Prostate gland (tissue), 2 donors: ENCODE data around the gene CHST15. TPM values are rescaled to one million over a fixed set of nuclear protein-coding genes. Genes with fewer than 3 reads are reported as not detected.

ENCODE experiments used
- DNase-seq: peaks from one replicate; pipeline ENCODE4 v3.0.0-alpha.2; 2019; ENCODE audit warnings: low spot score
- H3K27ac ChIP-seq, 2 donors: fragments of 200-600 bp; sonication (generic); 2 replicates each; pipeline ENCODE4 v1.5.1; 2017 to 2019
- H3K27me3 ChIP-seq: fragments of 200-600 bp; sonication (generic); replicated peaks from 2 replicates; pipeline ENCODE4 v1.5.1; 2019; ENCODE audit not compliant: insufficient read depth
- H3K36me3 ChIP-seq, 2 donors: fragments of 200-600 bp; sonication (generic); 1 replicate in 1 of 2; 2 replicates in 1 of 2; pipeline versions ENCODE4 v1.5.1 to v1.8.1; 2017 to 2019
- H3K4me1 ChIP-seq: fragments of 200-600 bp; sonication (generic); replicated peaks from 2 replicates; pipeline ENCODE4 v1.5.1; 2019
- H3K4me3 ChIP-seq, 2 donors: fragments of 200-600 bp; sonication (generic); 2 replicates each; pipeline ENCODE4 v1.5.1; 2017 to 2019
- H3K9me3 ChIP-seq: fragments of 200-600 bp; sonication (generic); 2 replicates; pipeline ENCODE4 v1.5.1; 2017
- POLR2A ChIP-seq: fragments of 450-650 bp; IDR thresholded peaks from one replicate; pipeline ENCODE4 v1.6.1; 2016; ENCODE audit warnings: antibody characterized with exemption, mild to moderate bottlenecking
- POLR2AphosphoS5 ChIP-seq: sonication (generic); formaldehyde crosslinking; IDR thresholded peaks from one replicate; pipeline ENCODE4 v1.6.1; 2017; ENCODE audit warnings: antibody characterized with exemption
- WGBS: methylation state at CpG from one replicate; pipeline ENCODE4 v1.1.5; 2018; 5-methylcytosine and 5-hydroxymethylcytosine counted together
- intact Hi-C: fragments of 100-400 bp; cut with DNase I; formaldehyde crosslinking; loops from one replicate; pipeline ENCODE4 v1.14.2; 2022
- total RNA-seq, 2 donors: library from RNA; depleted of rRNA; stranded (reverse); fragments of >200 nt; gene quantifications; one replicate each; pipeline ENCODE4 v1.1.0, GENCODE V29; 2016
- TF ChIP-seq, protein P1 (sequence below), 4 experiments: fragments of 200-600 bp in 2 of 4; fragments of 450-650 bp in 2 of 4; sonication (generic) in 2 of 4; IDR thresholded peaks; 1 replicate in 3 of 4; 2 replicates in 1 of 4; pipeline ENCODE4 v1.5.1; 2016 to 2019; ENCODE audit warnings: antibody characterized with exemption in 4 of 4, mild to moderate bottlenecking in 2 of 4, moderate library complexity in 2 of 4

CHST15 gene
- total RNA-seq, 2 donors from 2014 or later: 13.9 to 26.0 TPM

DNA sequence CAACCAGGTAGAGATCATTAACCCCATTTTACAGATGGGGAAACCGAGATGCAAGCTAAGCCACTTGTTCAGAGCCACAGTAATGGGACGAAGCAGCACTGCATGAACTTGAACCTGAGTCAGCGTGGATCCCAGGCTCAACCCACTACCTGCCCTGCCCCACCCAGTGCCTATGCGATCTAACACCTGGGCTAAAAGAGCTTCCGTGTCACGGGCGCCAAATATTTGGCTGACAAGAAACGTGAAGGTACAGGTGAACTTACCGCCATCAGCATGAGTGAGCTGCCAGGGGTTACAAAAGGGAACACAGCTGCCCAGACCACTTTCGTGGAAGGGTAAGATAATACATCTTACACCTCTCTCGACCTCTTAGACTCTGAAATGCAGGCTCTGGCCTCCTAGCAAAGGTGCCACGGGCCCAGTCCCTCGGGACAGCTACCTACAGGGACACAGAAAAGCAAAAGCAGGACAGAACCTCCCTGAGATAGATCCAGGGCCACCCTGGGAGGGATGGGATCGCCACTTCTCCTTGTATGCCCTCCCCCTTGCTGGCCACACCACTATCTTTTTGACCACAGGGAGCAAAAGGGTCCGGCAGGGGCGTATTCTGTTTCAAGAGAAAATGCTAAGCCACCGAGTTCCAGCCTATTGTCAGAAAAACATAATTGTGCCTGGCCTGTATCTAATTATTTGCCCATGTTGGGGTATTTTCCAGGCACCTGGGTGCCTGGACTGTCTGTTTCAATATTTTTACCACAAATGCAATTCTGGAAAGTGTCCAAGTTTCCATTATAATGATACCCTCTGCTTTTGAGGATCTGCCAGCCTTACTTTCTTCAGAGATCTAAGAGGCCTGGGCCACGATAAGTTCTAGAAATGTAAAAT lies 6.4 kb downstream of the CHST15 start:
- H3K9me3 ChIP-seq: no peaks in the 10 kb centered on the region
- no peaks in the 10 kb centered on the region for H3K4me1 ChIP-seq
- no peak overlapping the region for H3K4me3 ChIP-seq
- no peaks in the 10 kb centered on the region for H3K27me3 ChIP-seq
- no peaks in the 10 kb centered on the region for H3K36me3 ChIP-seq
- DNase-seq: no peak
- 83% methylated on average over 18 of the region's 18 CpGs for WGBS
- H3K27ac ChIP-seq: no peak overlapping the region
- intact Hi-C loops: no loop called here
- TF ChIP-seq, protein P1, sequence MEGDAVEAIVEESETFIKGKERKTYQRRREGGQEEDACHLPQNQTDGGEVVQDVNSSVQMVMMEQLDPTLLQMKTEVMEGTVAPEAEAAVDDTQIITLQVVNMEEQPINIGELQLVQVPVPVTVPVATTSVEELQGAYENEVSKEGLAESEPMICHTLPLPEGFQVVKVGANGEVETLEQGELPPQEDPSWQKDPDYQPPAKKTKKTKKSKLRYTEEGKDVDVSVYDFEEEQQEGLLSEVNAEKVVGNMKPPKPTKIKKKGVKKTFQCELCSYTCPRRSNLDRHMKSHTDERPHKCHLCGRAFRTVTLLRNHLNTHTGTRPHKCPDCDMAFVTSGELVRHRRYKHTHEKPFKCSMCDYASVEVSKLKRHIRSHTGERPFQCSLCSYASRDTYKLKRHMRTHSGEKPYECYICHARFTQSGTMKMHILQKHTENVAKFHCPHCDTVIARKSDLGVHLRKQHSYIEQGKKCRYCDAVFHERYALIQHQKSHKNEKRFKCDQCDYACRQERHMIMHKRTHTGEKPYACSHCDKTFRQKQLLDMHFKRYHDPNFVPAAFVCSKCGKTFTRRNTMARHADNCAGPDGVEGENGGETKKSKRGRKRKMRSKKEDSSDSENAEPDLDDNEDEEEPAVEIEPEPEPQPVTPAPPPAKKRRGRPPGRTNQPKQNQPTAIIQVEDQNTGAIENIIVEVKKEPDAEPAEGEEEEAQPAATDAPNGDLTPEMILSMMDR (IDR thresholded peaks at IDR 0.05): no peak
- TF ChIP-seq POLR2AphosphoS5: no peak
- no peak for TF ChIP-seq POLR2A

DNA sequence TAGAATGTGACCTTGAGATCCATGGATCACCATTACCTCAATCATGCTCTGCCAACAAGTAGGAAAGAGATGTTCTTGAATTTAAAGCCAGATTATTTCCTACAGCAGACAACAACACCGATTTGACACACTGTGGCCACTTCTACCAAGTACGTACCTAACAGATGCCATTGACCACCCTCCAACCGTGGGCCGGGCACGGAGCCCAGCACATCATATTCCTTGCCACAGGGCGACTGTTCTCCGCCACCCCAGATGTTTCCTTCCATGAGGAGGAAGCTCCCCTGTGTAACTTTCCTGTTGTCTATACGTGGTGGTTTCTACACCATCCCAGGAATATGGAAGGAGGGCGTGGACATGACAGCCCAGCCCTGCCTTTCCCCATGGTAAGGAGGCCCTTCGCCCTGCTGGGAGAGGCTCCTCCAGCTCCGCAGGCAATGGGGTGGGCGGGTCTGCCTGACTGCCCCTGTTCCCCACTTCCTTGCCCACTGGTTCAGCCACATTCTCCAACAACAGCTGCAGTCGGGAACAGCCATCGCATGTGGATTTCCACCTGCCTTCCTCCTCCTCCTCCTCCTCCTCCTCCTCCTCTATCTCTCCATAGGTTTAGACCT lies 7.2 kb downstream of the CHST15 start:
- 90% methylated on average over 14 of the region's 14 CpGs for WGBS
- no peak overlapping the region for H3K4me3 ChIP-seq

DNA sequence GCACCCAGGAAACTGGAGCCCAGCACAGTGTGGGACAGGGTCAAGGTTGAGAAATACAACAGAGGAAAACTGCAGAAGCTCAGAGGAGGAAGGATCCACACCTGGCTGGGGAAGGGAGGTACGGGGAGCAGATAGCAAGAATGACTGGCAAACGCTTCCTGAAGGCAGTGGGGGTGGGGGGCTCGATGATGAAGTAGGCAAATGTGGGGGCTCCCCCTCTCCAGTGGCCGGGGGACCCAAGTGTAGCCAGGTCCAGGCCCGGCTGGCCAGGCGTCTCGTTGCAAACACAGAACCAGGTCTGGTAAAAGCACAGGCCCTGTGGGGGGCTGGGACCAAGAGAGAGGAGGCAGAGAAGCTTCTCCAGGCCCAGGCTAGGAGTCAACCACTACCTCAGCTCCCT lies 7.7 kb downstream of the CHST15 start:
- Histone ChIP-seq H3K36me3 (no peaks in the 10 kb centered on the region), H3K27ac (no peak overlapping the region), H3K9me3 (no peaks in the 10 kb centered on the region), H3K4me3 (no peak overlapping the region), H3K4me1 (no peaks in the 10 kb centered on the region), H3K27me3 (no peaks in the 10 kb centered on the region)
- TF ChIP-seq POLR2A (no peak), POLR2AphosphoS5 (no peak)
- TF ChIP-seq, protein P1 (IDR thresholded peaks at IDR 0.05): no peak
- DNase-seq: no peak
- intact Hi-C loops: no loop called here
- WGBS: 85% methylated on average over 7 of the region's 7 CpGs

More for the DNA sequence above, 7.2 kb downstream of the CHST15 start:
- TF ChIP-seq POLR2A (no peak), POLR2AphosphoS5 (no peak)
- TF ChIP-seq, protein P1 (IDR thresholded peaks at IDR 0.05): no peak
- Histone ChIP-seq H3K9me3 (no peaks in the 10 kb centered on the region), H3K4me1 (no peaks in the 10 kb centered on the region), H3K36me3 (no peaks in the 10 kb centered on the region), H3K27ac (no peak overlapping the region), H3K27me3 (no peaks in the 10 kb centered on the region)
- DNase-seq: no peak
- intact Hi-C loops: no loop called here

DNA sequence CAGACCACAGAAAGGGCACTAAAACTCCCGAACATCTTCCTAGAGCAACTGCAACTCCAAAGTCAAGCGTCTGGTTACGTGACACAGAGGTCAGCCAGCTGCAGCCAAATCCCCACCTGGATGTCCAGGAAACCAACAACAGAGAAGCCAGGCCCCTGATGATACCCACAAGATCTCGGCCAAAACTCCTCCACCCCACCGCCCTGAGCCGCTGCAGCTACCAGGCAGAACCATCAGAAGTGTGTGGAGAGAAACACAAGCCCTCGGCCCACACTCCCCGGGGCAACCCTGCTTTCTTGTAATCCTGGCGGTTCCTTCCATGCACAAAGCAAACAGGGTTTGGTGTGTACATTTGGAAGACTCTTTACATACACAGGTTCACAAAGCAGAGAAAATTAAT lies 8.7 kb downstream of the CHST15 start:
- Histone ChIP-seq H3K4me1 (no peaks in the 10 kb centered on the region), H3K4me3 (no peak overlapping the region), H3K27me3 (no peaks in the 10 kb centered on the region), H3K36me3 (no peaks in the 10 kb centered on the region), H3K27ac (no peak overlapping the region), H3K9me3 (no peaks in the 10 kb centered on the region)
- no peak for DNase-seq
- intact Hi-C loops: no loop called here
- WGBS: 55% methylated on average over 9 of the region's 9 CpGs
- TF ChIP-seq POLR2AphosphoS5 (no peak), POLR2A (no peak)
- TF ChIP-seq, protein P1 (IDR thresholded peaks at IDR 0.05): no peak
